ENCODE results near the gene CFAP91.

Gene CFAP91

GRCh38 chr3:119738741-119739140, 35.9 kb downstream of the CFAP91 start:
- no peak for DNase-seq (ENCODE audit: low read depth in 2 of 3, low spot score in 2 of 3)

GRCh38 chr3:119741657-119742590, 39.1 kb downstream of the CFAP91 start:
- no peak for DNase-seq (ENCODE audit: low read depth in 2 of 3, low spot score in 2 of 3)

- no peak for DNase-seq (ENCODE audit: low read depth in 2 of 3, low spot score in 2 of 3)
These were observed 41.1 kb downstream of the CFAP91 start for GRCh38 chr3:119743921-119744320.

- DNase-seq (ENCODE audit: low read depth in 2 of 3, low spot score in 2 of 3), result no peak
These were observed 43.1 kb downstream of the CFAP91 start for GRCh38 chr3:119745942-119746341.

GRCh38 chr3:119746423-119746822, 43.6 kb downstream of the CFAP91 start:
- no peak for DNase-seq (ENCODE audit: low read depth in 2 of 3, low spot score in 2 of 3)

GRCh38 chr3:119747357-119747756, 44.5 kb downstream of the CFAP91 start:
- DNase-seq (ENCODE audit: low read depth in 2 of 3, low spot score in 2 of 3), result no peak

GRCh38 chr3:119748991-119749390, 46.2 kb downstream of the CFAP91 start:
- DNase-seq (ENCODE audit: low read depth in 2 of 3, low spot score in 2 of 3), result no peak

- no peak for DNase-seq (ENCODE audit: low read depth in 2 of 3, low spot score in 2 of 3)
These were observed 48.6 kb downstream of the CFAP91 start for GRCh38 chr3:119751423-119751822.

Measured in activated CD8-positive, alpha-beta memory T cell treated with anti-CD3 and anti-CD28 coated beads for 48 hours (primary cell).